Endothelial cell of umbilical vein (primary cell): ENCODE data around the gene RPL13. TPM values are rescaled to one million over a fixed set of nuclear protein-coding genes. Genes with fewer than 3 reads are reported as not detected.

ENCODE experiments used
- BruUV-seq: library from RNA; stranded (reverse); fragments of 400-500 nt; replicated peaks from 2 replicates; lab custom pipeline; 2021; lab: Mats Ljungman, UMichigan
- CTCF ChIA-PET: fragments of 300-600, 350-600 bp; sonication (Branson Sonifier 250); formaldehyde crosslinking; loops from one replicate; lab custom pipeline; 2021; ENCODE audit warnings: antibody characterized with exemption, inconsistent platforms; lab: Charles Lee
- POLR2A ChIA-PET: fragments of 300-600, 350-600 bp; sonication (Branson Sonifier 250); formaldehyde crosslinking; loops from one replicate; lab custom pipeline; 2021; ENCODE audit warnings: antibody characterized with exemption, inconsistent platforms; lab: Charles Lee
- DNase-seq: peaks from one replicate; pipeline ENCODE4 v3.0.0-alpha.2; 2011; ENCODE audit warnings: low read depth, low spot score
- FAIRE-seq: peaks from 2 replicates; lab custom pipeline; 2011; peaks lifted over from hg19 to GRCh38; lab: Jason Lieb, UNC
- H2AFZ ChIP-seq: 2 replicates; pipeline ENCODE4 v1.6.0; 2012; ENCODE audit warnings: low read depth, low read length, control low read depth, inconsistent platforms
- H3K27ac ChIP-seq: 2 replicates; pipeline ENCODE4 v1.5.1; 2011; ENCODE audit warnings: low read depth, mild to moderate bottlenecking, control low read depth, low read length, moderate library complexity; ENCODE audit not compliant: insufficient read depth
- H3K27me3 ChIP-seq, 2 experiments: 2 replicates each; pipeline versions ENCODE4 v1.6.0 to v1.6.1; 2011; ENCODE audit warnings: low read length in 2 of 2, mixed read lengths in 1 of 2; ENCODE audit not compliant: control insufficient read depth in 2 of 2, insufficient read depth in 2 of 2
- H3K36me3 ChIP-seq, 2 experiments: 2 replicates in 1 of 2; 3 replicates in 1 of 2; pipeline ENCODE4 v1.5.1; 2011; ENCODE audit warnings: low read length in 2 of 2, mild to moderate bottlenecking in 1 of 2, moderate library complexity in 1 of 2; ENCODE audit not compliant: control insufficient read depth in 2 of 2, insufficient read depth in 2 of 2; ENCODE audit errors: extremely low read depth in 1 of 2
- H3K4me1 ChIP-seq: 3 replicates; pipeline ENCODE4 v1.5.1; 2011; ENCODE audit warnings: mild to moderate bottlenecking, low read length; ENCODE audit not compliant: control insufficient read depth, insufficient read depth; ENCODE audit errors: extremely low read depth
- H3K4me2 ChIP-seq: 2 replicates; pipeline ENCODE4 v1.6.1; 2011; ENCODE audit warnings: low read length, control low read depth, mixed read lengths; ENCODE audit not compliant: insufficient read depth
- H3K4me3 ChIP-seq, 3 experiments: fragments of 200-600 bp in 1 of 3; sonication (generic), shearing (Covaris generic) in 1 of 3; replicated peaks in 1 of 3; 2 replicates each; pipeline ENCODE4 v1.5.1; 2011 to 2016; ENCODE audit warnings: control low read depth in 3 of 3, low read length in 3 of 3, mild to moderate bottlenecking in 2 of 3, inconsistent platforms in 1 of 3, low read depth in 1 of 3, moderate library complexity in 1 of 3; ENCODE audit not compliant: insufficient read depth in 1 of 3
- H3K79me2 ChIP-seq: 2 replicates; pipeline ENCODE4 v1.6.0; 2012; ENCODE audit warnings: low read length, inconsistent platforms; ENCODE audit not compliant: control insufficient read depth, insufficient read depth
- H3K9ac ChIP-seq: replicated peaks from 2 replicates; pipeline ENCODE3; 2011; ENCODE audit warnings: low read length, control low read depth; ENCODE audit not compliant: insufficient read depth; ENCODE audit errors: extremely low read depth
- H3K9me1 ChIP-seq: replicated peaks from 3 replicates; pipeline ENCODE4 v1.6.0; 2011; ENCODE audit warnings: mild to moderate bottlenecking, low read length; ENCODE audit not compliant: control insufficient read depth, insufficient read depth; ENCODE audit errors: extremely low read depth
- H3K9me3 ChIP-seq: replicated peaks from 2 replicates; pipeline ENCODE4 v1.5.1; 2012; ENCODE audit warnings: low read length, inconsistent platforms; ENCODE audit not compliant: control insufficient read depth, insufficient read depth
- H4K20me1 ChIP-seq: replicated peaks from 2 replicates; pipeline ENCODE3; 2011; ENCODE audit warnings: mild to moderate bottlenecking, low read length; ENCODE audit not compliant: control insufficient read depth, insufficient read depth; ENCODE audit errors: extremely low read depth
- GATA2 ChIP-seq: IDR thresholded peaks from 2 replicates; pipeline ENCODE4 v1.7.0; 2011; ENCODE audit warnings: low read depth, mild to moderate bottlenecking, moderate library complexity, mixed read lengths, low read length; ENCODE audit not compliant: insufficient read length, insufficient read depth
- JUN ChIP-seq: IDR thresholded peaks from 2 replicates; pipeline ENCODE4 v1.6.1; 2011; ENCODE audit warnings: borderline replicate concordance, low read depth; ENCODE audit not compliant: insufficient read length, insufficient read depth
- MYC ChIP-seq: IDR thresholded peaks from one replicate; pipeline ENCODE4 v1.6.1; 2011; ENCODE audit warnings: mild to moderate bottlenecking, low read depth, low read length
- POLR2A ChIP-seq: IDR thresholded peaks from 2 replicates; pipeline ENCODE4 v1.6.1; 2012; ENCODE audit warnings: low read depth, mild to moderate bottlenecking, control low read depth, low read length
- POLR2AphosphoS5 ChIP-seq: IDR thresholded peaks from 2 replicates; pipeline ENCODE4 v1.6.1; 2012; ENCODE audit warnings: low read depth, mild to moderate bottlenecking, control low read depth, low read length, moderate library complexity; ENCODE audit not compliant: insufficient read depth
- dilution Hi-C: fragments of 300-500 bp; cut with MboI; formaldehyde crosslinking; loops from one replicate; pipeline ENCODE4 v1.15.0; 2019; ENCODE audit warnings: low sequenced_read_pairs; ENCODE audit not compliant: extremely low pct_ligation_motif_present
- intact Hi-C: fragments of 100-400 bp; cut with micrococcal nuclease; formaldehyde crosslinking; loops from one replicate; pipeline ENCODE4 v1.10.0; 2022
- polyA plus RNA-seq, 4 experiments: library from polyadenylated mRNA; depleted of rRNA in 3 of 4; stranded (reverse) in 3 of 4; unstranded in 1 of 4; fragments of >200 nt; gene quantifications; 2 replicates each; pipeline versions ENCODE4 v1.2.1 to v1.2.3, GENCODE V29; 2011 to 2012; ENCODE audit warnings: missing spikeins in 1 of 4
- total RNA-seq: library from RNA; stranded (reverse); gene quantifications from 2 replicates; pipeline ENCODE4 v1.2.3, GENCODE V29; 2021
- TF ChIP-seq, protein P1 (sequence below), 2 donors: IDR thresholded peaks; 1 replicate in 1 of 2; 2 replicates in 1 of 2; pipeline ENCODE4 v1.5.1; 2011; ENCODE audit warnings: low read length in 2 of 2, mild to moderate bottlenecking in 2 of 2, moderate library complexity in 2 of 2, control low read depth in 1 of 2, inconsistent platforms in 1 of 2, low read depth in 1 of 2; ENCODE audit not compliant: insufficient read depth in 1 of 2; ENCODE audit errors: extremely low read depth in 1 of 2

Gene RPL13
- total and polyA plus RNA-seq, 2 donors (not counting 3 experiments of a cell fraction or from before 2014, with no cell fraction given) = 1,463 to 5,670 TPM

DNA sequence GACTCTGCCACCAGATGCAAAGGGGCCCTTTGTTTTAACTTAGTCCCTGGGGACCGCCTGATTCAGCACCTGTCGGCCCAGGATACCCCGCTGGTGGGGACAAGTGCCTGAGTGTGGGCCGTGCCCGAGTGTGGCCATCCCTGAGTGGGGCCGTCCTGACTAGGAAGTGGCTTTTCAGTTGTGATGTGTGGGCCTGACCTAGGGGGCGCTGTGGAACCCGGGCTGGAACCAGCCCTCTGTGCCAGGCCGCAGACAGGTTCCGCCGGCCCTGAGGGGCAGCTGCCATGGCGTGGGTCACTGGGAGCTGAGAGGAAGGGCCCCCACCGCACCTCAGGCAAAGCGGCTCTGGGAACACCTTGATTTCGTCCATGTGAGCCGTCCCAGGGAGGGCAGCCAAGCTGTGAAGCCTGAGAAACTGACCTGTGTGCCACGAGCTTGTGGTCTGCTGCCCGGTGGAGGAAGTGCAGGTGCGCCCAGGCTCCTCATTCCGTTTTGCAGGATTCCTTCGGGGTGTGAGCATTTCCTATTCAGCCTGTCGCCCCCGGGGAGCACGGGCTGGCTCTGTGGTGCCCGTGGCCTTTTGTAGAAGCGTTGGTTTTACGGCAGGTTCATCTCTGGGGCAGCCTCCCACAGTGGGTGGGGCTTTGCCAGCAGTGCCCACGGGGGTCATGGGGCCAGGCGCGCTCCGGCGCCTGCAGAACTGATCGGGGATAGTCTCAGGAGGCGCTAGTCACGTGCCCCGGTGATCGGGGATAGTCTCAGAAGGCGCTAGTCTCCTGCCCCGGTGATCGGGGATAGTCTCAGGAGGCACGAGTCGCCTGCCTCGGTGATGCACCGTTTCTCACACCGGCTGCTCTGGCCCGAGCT lies 5.3 kb downstream of the RPL13 start:
- Histone ChIP-seq H3K27me3 (no peaks in the 10 kb centered on the region), H3K9me1 (no peaks in the 10 kb centered on the region), H3K79me2 (peaks cover 34% of the 10 kb centered on the region), H3K36me3 (peaks cover 30 to 31% of the 10 kb centered on the region in 2 experiments), H2AFZ (no peak overlapping the region), H3K27ac (no peak overlapping the region), H3K9me3 (no peaks in the 10 kb centered on the region), H3K4me3 (peak overlapping the region in 1 of 3 experiments; percentile 18), H4K20me1 (peaks cover 12% of the 10 kb centered on the region), H3K4me2 (peak overlapping the region; percentile 28), H3K9ac (no peak overlapping the region), H3K4me1 (peaks cover 42% of the 10 kb centered on the region)
- ChIA-PET POLR2A (no interaction called here), CTCF (interaction anchor here (0.7 to 2.0 kb wide), 8 partner anchors 8 to 121 kb away, joined by 3 to 8 read pairs (median 4); partner anchors contain the start of genes CDK10 and CPNE7)
- TF ChIP-seq POLR2AphosphoS5 = peak; percentile 28
- peak; percentile 25 for TF ChIP-seq POLR2A
- no peak for TF ChIP-seq JUN
- no peak for TF ChIP-seq GATA2
- TF ChIP-seq, protein P1, sequence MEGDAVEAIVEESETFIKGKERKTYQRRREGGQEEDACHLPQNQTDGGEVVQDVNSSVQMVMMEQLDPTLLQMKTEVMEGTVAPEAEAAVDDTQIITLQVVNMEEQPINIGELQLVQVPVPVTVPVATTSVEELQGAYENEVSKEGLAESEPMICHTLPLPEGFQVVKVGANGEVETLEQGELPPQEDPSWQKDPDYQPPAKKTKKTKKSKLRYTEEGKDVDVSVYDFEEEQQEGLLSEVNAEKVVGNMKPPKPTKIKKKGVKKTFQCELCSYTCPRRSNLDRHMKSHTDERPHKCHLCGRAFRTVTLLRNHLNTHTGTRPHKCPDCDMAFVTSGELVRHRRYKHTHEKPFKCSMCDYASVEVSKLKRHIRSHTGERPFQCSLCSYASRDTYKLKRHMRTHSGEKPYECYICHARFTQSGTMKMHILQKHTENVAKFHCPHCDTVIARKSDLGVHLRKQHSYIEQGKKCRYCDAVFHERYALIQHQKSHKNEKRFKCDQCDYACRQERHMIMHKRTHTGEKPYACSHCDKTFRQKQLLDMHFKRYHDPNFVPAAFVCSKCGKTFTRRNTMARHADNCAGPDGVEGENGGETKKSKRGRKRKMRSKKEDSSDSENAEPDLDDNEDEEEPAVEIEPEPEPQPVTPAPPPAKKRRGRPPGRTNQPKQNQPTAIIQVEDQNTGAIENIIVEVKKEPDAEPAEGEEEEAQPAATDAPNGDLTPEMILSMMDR (IDR thresholded peaks at IDR 0.05; ENCODE audit: extremely low read depth in 1 of 2, insufficient read depth in 1 of 2, low read depth in 1 of 2, low read length in 2 of 2) = peak; percentile 75 to 83
- no peak for TF ChIP-seq MYC
- DNase-seq (peak; percentile 57), FAIRE-seq (peak; percentile 80)
- intact Hi-C loops (no loop called here), dilution Hi-C loops (no loop called here)
- no TSS peak for BruUV-seq
